SU-DHL-6 (cell line): ENCODE measurements around the gene LMO7.

Experiments used
- H2AFZ ChIP-seq: fragments of 200-600 bp; sonication (generic); 2 replicates; pipeline ENCODE4 v1.6.1; 2014; ENCODE audit warnings: low read depth, mild to moderate bottlenecking, moderate library complexity, mixed read lengths, antibody characterized with exemption, low read length; ENCODE audit not compliant: severe bottlenecking
- H3F3A ChIP-seq: fragments of 200-600 bp; shearing (Covaris generic); 2 replicates; pipeline ENCODE4 v1.6.0; 2016; ENCODE audit warnings: antibody characterized with exemption, mild to moderate bottlenecking; ENCODE audit not compliant: insufficient read depth
- H3K27ac ChIP-seq: fragments of 200-600 bp; sonication (generic); 2 replicates; pipeline ENCODE4 v1.5.1; 2016; ENCODE audit warnings: low read depth, mild to moderate bottlenecking, low read length, moderate library complexity, mixed read lengths
- H3K27me3 ChIP-seq: fragments of 200-600 bp; sonication (generic), shearing (Covaris generic); 2 replicates; pipeline ENCODE4 v1.6.0; 2014; ENCODE audit warnings: mild to moderate bottlenecking, low read length
- H3K36me3 ChIP-seq: fragments of 200-600 bp; sonication (generic); 2 replicates; pipeline ENCODE4 v1.6.1; 2014; ENCODE audit warnings: mild to moderate bottlenecking, low read length, mixed read lengths
- H3K4me2 ChIP-seq: fragments of 300-600, 200-600 bp; shearing (Covaris generic), sonication (generic); 2 replicates; pipeline ENCODE4 v1.6.0; 2014; ENCODE audit warnings: low read length, low read depth, mild to moderate bottlenecking; ENCODE audit not compliant: poor library complexity, severe bottlenecking
- H3K4me3 ChIP-seq: fragments of 200-600 bp; sonication (generic); 2 replicates; pipeline ENCODE4 v1.5.1; 2014; ENCODE audit warnings: antibody characterized with exemption, low read length, mild to moderate bottlenecking, mixed read lengths; ENCODE audit not compliant: insufficient read depth, poor library complexity, severe bottlenecking
- H3K79me2 ChIP-seq: fragments of 200-600 bp; sonication (generic); 2 replicates; pipeline ENCODE4 v1.6.1; 2014; ENCODE audit warnings: mild to moderate bottlenecking, low read length, moderate library complexity; ENCODE audit not compliant: insufficient read depth
- H3K9ac ChIP-seq: fragments of 200-600 bp; sonication (generic); 2 replicates; pipeline ENCODE4 v1.7.0; 2014; ENCODE audit warnings: mild to moderate bottlenecking, low read length
- H3K9me2 ChIP-seq: fragments of 200-600 bp; sonication (generic); replicated peaks from 2 replicates; pipeline ENCODE4 v1.6.1; 2014; ENCODE audit warnings: low read length; ENCODE audit not compliant: insufficient read depth
- H3K9me3 ChIP-seq: fragments of 200-600 bp; sonication (generic); 2 replicates; pipeline ENCODE4 v1.6.1; 2014; ENCODE audit warnings: low read length, mixed read lengths; ENCODE audit not compliant: insufficient read depth
- H4K20me1 ChIP-seq: fragments of 200-600 bp; sonication (generic); 2 replicates; pipeline ENCODE4 v1.6.1; 2014; ENCODE audit warnings: low read depth, mild to moderate bottlenecking, antibody characterized with exemption, low read length, moderate library complexity, mixed read lengths
- CTCF ChIP-seq: fragments of 200-600 bp; sonication (generic); IDR thresholded peaks from one replicate; pipeline ENCODE4 v1.5.1; 2017; ENCODE audit warnings: antibody characterized with exemption, mild to moderate bottlenecking, low read length, moderate library complexity; ENCODE audit not compliant: insufficient read depth, poor library complexity, severe bottlenecking
- EZH2phosphoT487 ChIP-seq: fragments of 200-600 bp; sonication (generic), shearing (Covaris generic); conservative IDR thresholded peaks from 2 replicates; pipeline ENCODE4 v1.6.1; 2018; ENCODE audit warnings: mild to moderate bottlenecking, antibody characterized with exemption, low read length, moderate library complexity, mixed read lengths

LMO7 gene

GRCh38 chr13:75635828-75636435, at the start of gene LMO7:
TSS of gene LMO7 (plus strand) at chr13:75636330. CDS start at chr13:75636658, 328 bp downstream.
- Histone ChIP-seq H3K9me3 (no peaks in the 10 kb centered on the region), H4K20me1 (peaks cover 14% of the 10 kb centered on the region; the same call in 1 of the 2 replicates), H2AFZ (peak within 1 kb of the TSS; percentile 94), H3F3A (peaks cover 19% of the 10 kb centered on the region), H3K4me3 (peak within 1 kb of the TSS; percentile 63), H3K9ac (peak within 1 kb of the TSS; percentile 84), H3K4me2 (peak within 1 kb of the TSS; percentile 80), H3K79me2 (peaks cover 46% of the 10 kb centered on the region), H3K27ac (peak within 1 kb of the TSS; percentile 89), H3K9me2 (no peaks in the 10 kb centered on the region), H3K36me3 (peaks cover 8% of the 10 kb centered on the region), H3K27me3 (no peaks in the 10 kb centered on the region)
- no peak for TF ChIP-seq EZH2phosphoT487
- TF ChIP-seq CTCF = no peak

GRCh38 chr13:75587679-75588078, 48.5 kb upstream of the LMO7 start:
- Histone ChIP-seq H3K9me2 (no peaks in the 10 kb centered on the region), H3K27ac (no peak overlapping the region), H3K4me3 (no peak overlapping the region), H3K79me2 (0 out of 2 replicates have a peak, but pooled peaks cover 8% of the 10 kb centered on the region), H4K20me1 (no peaks in the 10 kb centered on the region), H3K4me2 (no peak overlapping the region), H3K36me3 (peaks cover 45% of the 10 kb centered on the region), H3K27me3 (no peaks in the 10 kb centered on the region), H3K9ac (no peak overlapping the region), H3F3A (peaks cover 11% of the 10 kb centered on the region; the same call in 1 of the 2 replicates), H2AFZ (no peak overlapping the region), H3K9me3 (0 out of 2 replicates have a peak, but pooled peaks cover 7% of the 10 kb centered on the region)
- TF ChIP-seq EZH2phosphoT487 = no peak
- no peak for TF ChIP-seq CTCF

GRCh38 chr13:75596657-75597182, 39.4 kb upstream of the LMO7 start:
- no peaks in the 10 kb centered on the region for H3K27me3 ChIP-seq
- peaks cover 34% of the 10 kb centered on the region for H3K36me3 ChIP-seq
- no peak overlapping the region for H2AFZ ChIP-seq
- no peak for TF ChIP-seq CTCF
- no peak for TF ChIP-seq EZH2phosphoT487
- H3K27ac ChIP-seq = no peak overlapping the region
- H3K79me2 ChIP-seq = no peaks in the 10 kb centered on the region
- 0 out of 2 replicates have a peak, but pooled peaks cover 8% of the 10 kb centered on the region for H3F3A ChIP-seq
- no peak overlapping the region for H3K4me3 ChIP-seq
- no peaks in the 10 kb centered on the region for H3K9me3 ChIP-seq
- no peak overlapping the region for H3K4me2 ChIP-seq
- H3K9me2 ChIP-seq = no peaks in the 10 kb centered on the region
- no peak overlapping the region for H3K9ac ChIP-seq
- no peaks in the 10 kb centered on the region; the same call in 1 of the 2 replicates for H4K20me1 ChIP-seq
